H1 (cell line): ENCODE data around the gene MYOM1.

ENCODE experiments used
- CEBPB ChIP-seq: IDR thresholded peaks from 2 replicates; pipeline ENCODE4 v1.6.1; 2012; ENCODE audit warnings: low read depth, low read length
- EP300 ChIP-seq, 2 experiments: IDR thresholded peaks; 1 replicate in 1 of 2; 2 replicates in 1 of 2; pipeline ENCODE4 v1.6.1; 2011 to 2012; ENCODE audit warnings: low read depth in 2 of 2, low read length in 2 of 2, mild to moderate bottlenecking in 2 of 2, borderline replicate concordance in 1 of 2, inconsistent platforms in 1 of 2, moderate library complexity in 1 of 2
- EZH2 ChIP-seq: fragments of 200-600 bp; sonication (generic); IDR thresholded peaks from 2 replicates; pipeline ENCODE4 v1.7.1; 2012; ENCODE audit warnings: low read depth, mild to moderate bottlenecking, moderate library complexity, low read length, inconsistent platforms; ENCODE audit not compliant: severe bottlenecking
- HDAC6 ChIP-seq: IDR thresholded peaks from one replicate; pipeline ENCODE4 v1.7.1; 2012; ENCODE audit warnings: low read depth, mild to moderate bottlenecking, inconsistent platforms, low read length, moderate library complexity
- JUN ChIP-seq: IDR thresholded peaks from 2 replicates; pipeline ENCODE4 v1.6.1; 2011; ENCODE audit warnings: low read depth, mild to moderate bottlenecking, improper control_type of control experiment, low read length
- NRF1 ChIP-seq: IDR thresholded peaks from 2 replicates; pipeline ENCODE4 v1.6.1; 2011; ENCODE audit warnings: mild to moderate bottlenecking, low read depth, low read length, improper control_type of control experiment
- PHF8 ChIP-seq: fragments of 200-600 bp; sonication (generic); conservative IDR thresholded peaks from 2 replicates; pipeline ENCODE4 v1.7.1; 2012; ENCODE audit warnings: low read depth, mild to moderate bottlenecking, inconsistent platforms, low read length, moderate library complexity
- RAD21 ChIP-seq, 2 experiments: IDR thresholded peaks in 1 of 2; conservative IDR thresholded peaks in 1 of 2; 2 replicates each; pipeline ENCODE4 v1.6.1; 2011; ENCODE audit warnings: low read depth in 2 of 2, low read length in 2 of 2, improper control_type of control experiment in 1 of 2, inconsistent platforms in 1 of 2, mild to moderate bottlenecking in 1 of 2, moderate library complexity in 1 of 2
- SIN3A ChIP-seq, 2 experiments: IDR thresholded peaks in 1 of 2; conservative IDR thresholded peaks in 1 of 2; 2 replicates each; pipeline ENCODE4 v1.6.1; 2011 to 2012; ENCODE audit warnings: low read length in 2 of 2, improper control_type of control experiment in 1 of 2, low read depth in 1 of 2, mild to moderate bottlenecking in 1 of 2
- SRF ChIP-seq: IDR thresholded peaks from 2 replicates; pipeline ENCODE4 v1.6.1; 2011; ENCODE audit warnings: mild to moderate bottlenecking, low read depth, low read length, moderate library complexity
- TF ChIP-seq, protein P1 (sequence below), 3 experiments: IDR thresholded peaks; 1 replicate in 2 of 3; 2 replicates in 1 of 3; pipeline versions ENCODE4 v1.5.1 to v1.6.1; 2011; ENCODE audit warnings: low read length in 3 of 3, mild to moderate bottlenecking in 3 of 3, inconsistent platforms in 2 of 3, low read depth in 1 of 3, moderate library complexity in 1 of 3; ENCODE audit not compliant: insufficient read depth in 1 of 3; ENCODE audit errors: control extremely low read depth in 1 of 3
- TF ChIP-seq, protein P2 (sequence below): IDR thresholded peaks from 2 replicates; pipeline ENCODE4 v1.6.1; 2012; ENCODE audit warnings: inconsistent platforms

DNA sequence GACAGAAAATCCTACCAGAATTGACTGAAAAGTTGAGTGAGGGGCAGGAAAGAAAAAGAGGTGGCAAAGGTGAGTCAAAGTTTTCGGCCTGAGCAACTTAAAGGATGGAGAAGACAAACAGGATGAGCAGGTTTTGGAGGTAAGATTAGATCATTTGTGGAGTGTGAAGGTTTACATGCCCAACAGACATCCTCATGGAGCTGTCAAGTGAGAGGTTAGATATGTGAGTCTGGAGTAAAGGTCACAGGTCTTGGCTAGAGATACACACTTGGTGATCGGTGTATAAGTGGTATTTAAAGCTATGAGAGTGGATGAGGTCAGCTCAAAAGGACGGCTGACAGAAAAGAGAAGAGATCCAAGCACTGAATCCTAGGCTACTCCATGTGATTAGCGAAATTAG lies 16.7 kb upstream of the MYOM1 start:
- TF ChIP-seq, protein P1, sequence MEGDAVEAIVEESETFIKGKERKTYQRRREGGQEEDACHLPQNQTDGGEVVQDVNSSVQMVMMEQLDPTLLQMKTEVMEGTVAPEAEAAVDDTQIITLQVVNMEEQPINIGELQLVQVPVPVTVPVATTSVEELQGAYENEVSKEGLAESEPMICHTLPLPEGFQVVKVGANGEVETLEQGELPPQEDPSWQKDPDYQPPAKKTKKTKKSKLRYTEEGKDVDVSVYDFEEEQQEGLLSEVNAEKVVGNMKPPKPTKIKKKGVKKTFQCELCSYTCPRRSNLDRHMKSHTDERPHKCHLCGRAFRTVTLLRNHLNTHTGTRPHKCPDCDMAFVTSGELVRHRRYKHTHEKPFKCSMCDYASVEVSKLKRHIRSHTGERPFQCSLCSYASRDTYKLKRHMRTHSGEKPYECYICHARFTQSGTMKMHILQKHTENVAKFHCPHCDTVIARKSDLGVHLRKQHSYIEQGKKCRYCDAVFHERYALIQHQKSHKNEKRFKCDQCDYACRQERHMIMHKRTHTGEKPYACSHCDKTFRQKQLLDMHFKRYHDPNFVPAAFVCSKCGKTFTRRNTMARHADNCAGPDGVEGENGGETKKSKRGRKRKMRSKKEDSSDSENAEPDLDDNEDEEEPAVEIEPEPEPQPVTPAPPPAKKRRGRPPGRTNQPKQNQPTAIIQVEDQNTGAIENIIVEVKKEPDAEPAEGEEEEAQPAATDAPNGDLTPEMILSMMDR (IDR thresholded peaks at IDR 0.05; ENCODE audit: control extremely low read depth in 1 of 3, insufficient read depth in 1 of 3, low read depth in 1 of 3, low read length in 3 of 3): no peak
- TF ChIP-seq PHF8 (no peak), SRF (no peak), SIN3A (conservative IDR thresholded peaks at IDR 0.05 in 1 of 2, IDR thresholded peaks at IDR 0.05 in 1 of 2; ENCODE audit: low read depth in 1 of 2, low read length in 2 of 2) (no peak), EZH2 (no peak), RAD21 (IDR thresholded peaks at IDR 0.05 in 1 of 2, conservative IDR thresholded peaks at IDR 0.05 in 1 of 2; ENCODE audit: low read depth in 2 of 2, low read length in 2 of 2) (no peak), CEBPB (no peak), JUN (no peak), EP300 (IDR thresholded peaks at IDR 0.05; ENCODE audit: borderline replicate concordance in 1 of 2, low read depth in 2 of 2, low read length in 2 of 2) (no peak), HDAC6 (no peak), NRF1 (no peak)
- TF ChIP-seq, protein P2, sequence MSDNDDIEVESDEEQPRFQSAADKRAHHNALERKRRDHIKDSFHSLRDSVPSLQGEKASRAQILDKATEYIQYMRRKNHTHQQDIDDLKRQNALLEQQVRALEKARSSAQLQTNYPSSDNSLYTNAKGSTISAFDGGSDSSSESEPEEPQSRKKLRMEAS: no peak
